Trophoblast cell (in vitro differentiated cells and primary cell): ENCODE results near the gene SLX4IP.

ENCODE experiments used
- DNase-seq, 2 donors: peaks; one replicate each; pipeline ENCODE4 v3.0.0-alpha.2; 2016
- H2AFZ ChIP-seq: 2 replicates; pipeline ENCODE4 v1.6.1; 2013; ENCODE audit warnings: low read length, moderate library complexity, mild to moderate bottlenecking; ENCODE audit not compliant: insufficient read depth, poor library complexity
- H2AK5ac ChIP-seq: 2 replicates; pipeline ENCODE4 v1.6.1; 2013; ENCODE audit warnings: mild to moderate bottlenecking, low read length
- H2BK120ac ChIP-seq: 2 replicates; pipeline ENCODE4 v1.6.1; 2013; ENCODE audit warnings: low read length, mild to moderate bottlenecking, moderate library complexity; ENCODE audit not compliant: insufficient read depth, poor library complexity
- H2BK12ac ChIP-seq: 2 replicates; pipeline ENCODE4 v1.6.1; 2013; ENCODE audit warnings: mild to moderate bottlenecking, low read length, moderate library complexity
- H2BK5ac ChIP-seq: 2 replicates; pipeline ENCODE4 v1.6.1; 2013; ENCODE audit warnings: low read length, low read depth, moderate library complexity, mild to moderate bottlenecking; ENCODE audit not compliant: poor library complexity
- H3K14ac ChIP-seq: 2 replicates; pipeline ENCODE4 v1.6.1; 2013; ENCODE audit warnings: mild to moderate bottlenecking, low read length
- H3K18ac ChIP-seq: 2 replicates; pipeline ENCODE4 v1.6.1; 2013; ENCODE audit warnings: mild to moderate bottlenecking, low read length
- H3K23ac ChIP-seq: 2 replicates; pipeline ENCODE4 v1.6.1; 2013; ENCODE audit warnings: low read length
- H3K27ac ChIP-seq: 2 replicates; pipeline ENCODE4 v1.5.1; 2013; ENCODE audit warnings: low read depth, mild to moderate bottlenecking, inconsistent platforms, low read length, moderate library complexity
- H3K27me3 ChIP-seq: 2 replicates; pipeline ENCODE4 v1.6.1; 2013; ENCODE audit warnings: inconsistent platforms, mild to moderate bottlenecking, low read length, moderate library complexity; ENCODE audit not compliant: insufficient read depth
- H3K36me3 ChIP-seq, 2 experiments: 1 replicate in 1 of 2; 2 replicates in 1 of 2; pipeline ENCODE4 v1.6.1; 2013; ENCODE audit warnings: low read length in 2 of 2, mild to moderate bottlenecking in 2 of 2, moderate library complexity in 1 of 2; ENCODE audit not compliant: insufficient read depth in 2 of 2, control insufficient read depth in 1 of 2
- H3K4ac ChIP-seq: 2 replicates; pipeline ENCODE4 v1.6.1; 2013; ENCODE audit warnings: low read depth, mild to moderate bottlenecking, low read length, moderate library complexity
- H3K4me1 ChIP-seq, 2 experiments: 1 replicate in 1 of 2; 2 replicates in 1 of 2; pipeline ENCODE4 v1.6.1; 2013; ENCODE audit warnings: low read length in 2 of 2, mild to moderate bottlenecking in 2 of 2, moderate library complexity in 1 of 2; ENCODE audit not compliant: insufficient read depth in 2 of 2, control insufficient read depth in 1 of 2
- H3K4me2 ChIP-seq: 2 replicates; pipeline ENCODE4 v1.6.1; 2013; ENCODE audit warnings: inconsistent platforms, mild to moderate bottlenecking, low read length, moderate library complexity
- H3K4me3 ChIP-seq: 2 replicates; pipeline ENCODE4 v1.5.1; 2013; ENCODE audit warnings: mild to moderate bottlenecking, low read depth, low read length, inconsistent platforms
- H3K79me1 ChIP-seq: one replicate; pipeline ENCODE4 v1.6.1; 2013; ENCODE audit warnings: low read length
- H3K79me2 ChIP-seq: 2 replicates; pipeline ENCODE4 v1.6.1; 2013; ENCODE audit warnings: low read length, mild to moderate bottlenecking; ENCODE audit not compliant: control insufficient read depth, insufficient read depth, poor library complexity
- H3K9ac ChIP-seq: 2 replicates; pipeline ENCODE4 v1.6.1; 2013; ENCODE audit warnings: mild to moderate bottlenecking, low read length
- H3K9me3 ChIP-seq: 2 replicates; pipeline ENCODE4 v1.6.1; 2013; ENCODE audit warnings: low read depth, mild to moderate bottlenecking, control low read depth, inconsistent platforms, low read length; ENCODE audit not compliant: insufficient read depth
- H4K12ac ChIP-seq: 2 replicates; pipeline ENCODE4 v1.6.1; 2013; ENCODE audit warnings: low read depth, mild to moderate bottlenecking, low read length, moderate library complexity
- H4K8ac ChIP-seq: 2 replicates; pipeline ENCODE4 v1.6.1; 2013; ENCODE audit warnings: low read depth, mild to moderate bottlenecking, low read length, moderate library complexity
- H4K91ac ChIP-seq: one replicate; pipeline ENCODE4 v1.6.1; 2013; ENCODE audit warnings: low read depth, mild to moderate bottlenecking, low read length, moderate library complexity
- WGBS: extraction: QIAGEN DNeasy Blood & Tissue Kit; methylation state at CpG from one replicate; pipeline ENCODE4 v1.1.7; 2013; ENCODE audit warnings: missing lambda C conversion rate; ENCODE audit not compliant: insufficient read length, insufficient coverage; ENCODE audit errors: extremely low coverage; 5-methylcytosine and 5-hydroxymethylcytosine counted together

SLX4IP gene

GRCh38 chr20:10508060-10508459 is 73.0 kb downstream of the SLX4IP start:
- Histone ChIP-seq H3K27me3 (no peaks in the 10 kb centered on the region), H4K91ac (peak overlapping the region; percentile 75), H2BK12ac (peak overlapping the region; percentile 18), H3K18ac (peak overlapping the region; percentile 29), H3K14ac (peak overlapping the region; percentile 24), H3K4ac (no peak overlapping the region), H2AK5ac (peak overlapping the region; percentile 96), H3K4me2 (no peak overlapping the region), H2BK120ac (peak overlapping the region; percentile 30), H2AFZ (no peak overlapping the region), H3K4me1 (peaks cover 6 to 20% of the 10 kb centered on the region in 2 experiments), H3K4me3 (no peak overlapping the region), H3K9ac (no peak overlapping the region), H4K12ac (no peak overlapping the region), H2BK5ac (peak overlapping the region; percentile 43), H3K23ac (no peak overlapping the region), H3K79me2 (no peaks in the 10 kb centered on the region), H3K9me3 (peaks cover 2% of the 10 kb centered on the region), H3K27ac (no peak overlapping the region), H4K8ac (peak overlapping the region; percentile 13), H3K36me3 (no peaks in the 10 kb centered on the region), H3K79me1 (peaks cover 10% of the 10 kb centered on the region)
- no CpG with 5 or more reads among the region's 4 CpGs for WGBS
- no peak for DNase-seq

GRCh38 chr20:10508468-10509251 is 73.6 kb downstream of the SLX4IP start:
- Histone ChIP-seq H3K23ac (no peak overlapping the region), H3K79me2 (no peaks in the 10 kb centered on the region), H3K27ac (peak overlapping the region; percentile 18), H4K12ac (no peak overlapping the region), H2AK5ac (no peak overlapping the region), H3K18ac (no peak overlapping the region), H3K9ac (no peak overlapping the region), H2BK120ac (no peak overlapping the region), H4K91ac (peak overlapping the region; percentile 13), H2AFZ (no peak overlapping the region), H3K27me3 (no peaks in the 10 kb centered on the region), H3K4ac (no peak overlapping the region), H3K9me3 (no peaks in the 10 kb centered on the region), H4K8ac (no peak overlapping the region), H3K79me1 (peaks cover 12% of the 10 kb centered on the region), H3K4me2 (no peak overlapping the region), H2BK12ac (no peak overlapping the region), H3K4me3 (no peak overlapping the region), H3K4me1 (peaks cover 6 to 17% of the 10 kb centered on the region in 2 experiments), H3K14ac (no peak overlapping the region), H3K36me3 (no peaks in the 10 kb centered on the region), H2BK5ac (no peak overlapping the region)
- WGBS = no CpG with 5 or more reads among the region's 8 CpGs
- no peak for DNase-seq

- Histone ChIP-seq H3K4me1 (peaks cover 6 to 17% of the 10 kb centered on the region in 2 experiments), H2BK12ac (no peak overlapping the region), H2BK5ac (no peak overlapping the region), H4K12ac (no peak overlapping the region), H3K79me1 (peaks cover 12% of the 10 kb centered on the region), H3K4me2 (no peak overlapping the region), H3K36me3 (no peaks in the 10 kb centered on the region), H4K91ac (no peak overlapping the region), H2AFZ (no peak overlapping the region), H3K14ac (no peak overlapping the region), H2AK5ac (no peak overlapping the region), H3K79me2 (no peaks in the 10 kb centered on the region), H3K9me3 (no peaks in the 10 kb centered on the region), H3K18ac (no peak overlapping the region), H3K27me3 (no peaks in the 10 kb centered on the region), H3K23ac (no peak overlapping the region), H3K4me3 (no peak overlapping the region), H3K4ac (peak overlapping the region; percentile 25), H2BK120ac (no peak overlapping the region), H3K9ac (no peak overlapping the region), H4K8ac (no peak overlapping the region), H3K27ac (no peak overlapping the region)
- DNase-seq = no peak
- no CpG with 5 or more reads among the region's 6 CpGs for WGBS
These were observed 74.3 kb downstream of the SLX4IP start for GRCh38 chr20:10509376-10509775.

DNA sequence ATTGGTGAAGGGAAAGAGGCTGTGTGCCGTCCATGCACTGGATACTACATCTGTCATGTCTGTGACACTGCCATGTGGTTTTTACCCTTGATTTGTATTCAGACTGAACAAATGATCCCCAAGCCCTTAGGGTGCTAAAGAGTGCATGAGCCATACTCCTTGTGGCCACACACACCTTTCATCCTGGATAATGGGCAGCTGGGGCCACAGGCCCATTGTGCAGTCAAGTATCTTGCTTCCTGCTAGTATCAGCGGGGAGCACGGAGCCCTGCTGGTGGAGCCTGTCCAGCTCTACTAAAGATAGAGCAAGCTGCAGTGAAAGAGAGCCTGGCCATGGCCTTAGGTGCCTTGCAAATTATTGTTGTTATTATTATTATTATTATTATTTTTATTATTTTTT is 75.1 kb downstream of the SLX4IP start:
- DNase-seq = no peak
- Histone ChIP-seq H3K4me2 (no peak overlapping the region), H4K91ac (no peak overlapping the region), H3K9me3 (no peaks in the 10 kb centered on the region), H3K27ac (no peak overlapping the region), H3K4ac (no peak overlapping the region), H3K4me1 (peaks cover 6 to 17% of the 10 kb centered on the region in 2 experiments), H2AFZ (no peak overlapping the region), H3K27me3 (no peaks in the 10 kb centered on the region), H3K4me3 (no peak overlapping the region), H3K79me1 (peaks cover 12% of the 10 kb centered on the region), H2BK5ac (no peak overlapping the region), H2BK120ac (no peak overlapping the region), H3K9ac (no peak overlapping the region), H3K36me3 (no peaks in the 10 kb centered on the region), H2BK12ac (no peak overlapping the region), H3K18ac (no peak overlapping the region), H3K14ac (no peak overlapping the region), H3K79me2 (no peaks in the 10 kb centered on the region), H4K8ac (peak overlapping the region; percentile 4), H4K12ac (no peak overlapping the region), H2AK5ac (no peak overlapping the region), H3K23ac (no peak overlapping the region)
- WGBS = no CpG with 5 or more reads among the region's 3 CpGs
